Stimulated activated CD8-positive, alpha-beta memory T cell treated with anti-CD3 and anti-CD28 coated beads, Interleukin-4, amount 100 ng/mL, for 48 hours (primary cell): Measurements from ENCODE around the gene APOLD1.
"Not testable (repeated sequence)": the region's sequence is repeated elsewhere in the genome, so short reads cannot be mapped to it uniquely, and the experiment has no call there.

Experiments
- DNase-seq: peaks from one replicate; pipeline ENCODE4 v3.0.0-alpha.2; 2020

APOLD1 gene

DNA sequence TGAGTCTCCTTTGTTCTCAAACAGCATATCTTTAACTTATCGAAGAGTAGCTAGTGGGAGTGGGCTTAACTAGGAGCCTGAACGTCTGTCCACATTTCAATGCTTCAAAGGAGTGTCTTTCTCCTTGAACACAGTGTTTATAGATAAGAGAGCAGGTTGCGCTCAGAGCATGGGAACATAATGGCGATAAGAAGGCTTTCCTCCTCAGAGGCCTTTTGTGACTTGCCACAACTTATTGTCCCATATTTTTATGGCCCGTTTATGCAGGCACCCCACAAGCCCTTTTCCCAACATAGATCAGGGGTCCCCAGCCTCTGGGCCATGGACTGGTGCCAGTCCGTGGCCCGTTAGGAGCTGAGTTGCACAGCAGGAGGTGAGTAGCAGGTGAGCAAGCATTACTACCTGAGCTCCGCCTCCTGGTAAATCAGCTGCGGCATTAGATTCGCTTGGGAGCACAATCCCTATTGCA is 25.1 kb downstream of the APOLD1 start:
- DNase-seq, result no peak

GRCh38 chr12:12811343-12811742 is 25.9 kb downstream of the APOLD1 start:
- DNase-seq, result no peak

GRCh38 chr12:12812174-12812573 is 26.7 kb downstream of the APOLD1 start:
- DNase-seq, result no peak

DNA sequence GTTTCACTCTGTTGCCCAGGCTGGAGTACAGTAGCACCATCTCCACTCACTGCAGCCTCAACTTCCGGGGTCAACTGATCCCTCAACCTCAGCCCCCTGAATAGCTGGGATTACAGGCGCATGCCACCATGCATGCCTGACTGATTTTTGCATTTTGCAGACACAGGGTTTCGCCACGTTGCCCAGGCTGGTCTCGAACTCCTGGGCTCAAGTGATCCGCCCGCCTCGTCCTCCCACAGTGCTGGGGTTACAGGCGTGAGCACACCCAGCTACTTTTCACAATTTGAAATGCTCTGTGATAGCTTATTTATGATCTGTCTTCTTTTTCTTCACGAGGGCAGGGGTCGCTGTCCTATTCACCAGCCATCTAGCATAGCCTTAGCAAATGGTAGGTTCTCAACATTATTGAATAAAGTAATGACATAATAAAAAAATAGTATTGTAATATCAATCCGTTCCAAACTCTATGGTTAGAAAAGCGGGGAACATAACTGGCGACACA is 27.2 kb downstream of the APOLD1 start:
- DNase-seq, result no peak

DNA sequence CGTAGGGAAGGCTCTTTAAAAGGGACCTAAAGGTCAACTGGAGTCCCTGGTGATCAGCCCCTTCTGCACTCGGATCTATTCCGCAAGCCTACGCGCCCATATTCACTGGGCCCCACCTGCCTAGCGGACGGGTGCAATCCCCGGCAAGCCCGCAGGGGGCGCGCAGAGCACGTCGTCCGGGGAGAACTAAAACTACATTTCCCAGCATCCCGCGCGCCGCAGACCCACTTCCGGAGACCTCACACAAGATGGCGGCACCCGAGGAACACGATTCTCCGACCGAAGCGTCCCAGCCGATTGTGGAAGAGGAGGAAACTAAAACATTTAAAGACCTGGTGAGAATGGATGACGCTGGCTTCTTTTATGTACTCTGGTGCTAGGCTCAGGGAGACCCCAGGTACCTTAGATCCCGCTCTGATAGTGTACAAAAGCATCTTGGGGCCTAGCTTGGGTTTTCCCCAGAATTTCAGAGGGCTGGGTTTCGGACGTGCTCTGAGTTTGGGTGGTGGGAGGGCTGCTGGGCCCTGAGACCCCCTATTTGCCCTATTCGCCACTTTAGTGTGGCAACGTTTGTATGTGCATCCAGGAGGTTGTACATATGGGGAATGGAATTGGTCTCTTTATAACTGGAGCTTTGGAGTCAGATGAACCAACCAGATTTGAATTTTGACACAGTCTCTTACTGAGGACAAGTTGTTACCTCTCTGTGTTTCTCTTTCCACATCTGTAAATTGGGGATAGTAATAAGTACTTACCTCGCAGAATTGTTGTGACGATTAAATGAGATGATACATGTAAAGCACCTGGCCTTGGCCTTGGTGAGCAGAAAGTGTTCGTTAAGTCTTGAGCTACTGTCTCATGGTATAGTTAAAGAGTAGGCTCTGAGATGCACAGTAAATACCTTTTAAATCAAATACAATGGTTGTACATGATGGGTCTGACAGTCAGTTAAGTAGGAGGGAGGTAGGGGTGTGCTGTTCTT is 28.0 kb downstream of the APOLD1 start, which contains the start of gene DDX47:
DDX47 (plus strand) TSS at position 227 of the 982 bp plus-strand sequence; CDS start at position 249, 22 bp downstream.
- DNase-seq, result peak; percentile 99

GRCh38 chr12:12817616-12818015 is 32.2 kb downstream of the APOLD1 start:
- DNase-seq, result no peak

DNA sequence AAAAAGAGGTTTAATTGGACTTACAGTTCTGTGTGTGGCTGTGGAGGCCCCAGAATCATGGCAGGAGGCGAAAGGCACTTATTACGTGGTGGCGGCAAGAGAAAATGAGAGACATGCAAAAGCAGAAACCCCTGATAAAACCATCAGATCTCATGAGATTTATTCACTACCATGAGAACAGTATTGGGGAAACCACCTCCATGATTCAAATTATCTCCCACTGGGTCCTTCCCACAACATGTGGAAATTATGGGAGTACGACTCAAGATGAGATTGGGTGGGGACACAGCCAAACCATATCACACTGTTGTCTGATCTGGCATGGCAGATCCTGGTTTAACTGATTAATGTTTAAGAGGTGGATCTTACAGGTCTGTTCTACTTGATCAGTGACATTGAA is 33.2 kb downstream of the APOLD1 start:
- no peak for DNase-seq

DNA sequence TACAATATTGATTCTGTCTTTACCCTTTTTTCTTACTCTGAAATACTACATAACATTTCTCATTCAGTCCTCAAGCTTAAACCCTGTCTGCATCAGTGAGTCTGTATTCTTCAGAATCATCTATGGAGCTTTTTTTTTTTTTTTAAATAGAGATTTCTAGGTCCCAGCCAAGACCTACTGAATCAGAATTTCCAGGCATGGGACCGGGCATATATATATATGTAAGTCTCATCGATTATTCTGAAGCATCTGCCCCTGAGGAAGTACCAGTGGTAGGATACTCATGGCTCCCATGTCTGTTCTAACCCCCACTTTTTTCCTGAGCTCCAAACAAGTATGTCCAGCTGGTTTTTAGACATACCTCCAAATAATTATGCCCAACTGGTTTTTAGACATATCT is 33.8 kb downstream of the APOLD1 start:
- DNase-seq, result no peak

DNA sequence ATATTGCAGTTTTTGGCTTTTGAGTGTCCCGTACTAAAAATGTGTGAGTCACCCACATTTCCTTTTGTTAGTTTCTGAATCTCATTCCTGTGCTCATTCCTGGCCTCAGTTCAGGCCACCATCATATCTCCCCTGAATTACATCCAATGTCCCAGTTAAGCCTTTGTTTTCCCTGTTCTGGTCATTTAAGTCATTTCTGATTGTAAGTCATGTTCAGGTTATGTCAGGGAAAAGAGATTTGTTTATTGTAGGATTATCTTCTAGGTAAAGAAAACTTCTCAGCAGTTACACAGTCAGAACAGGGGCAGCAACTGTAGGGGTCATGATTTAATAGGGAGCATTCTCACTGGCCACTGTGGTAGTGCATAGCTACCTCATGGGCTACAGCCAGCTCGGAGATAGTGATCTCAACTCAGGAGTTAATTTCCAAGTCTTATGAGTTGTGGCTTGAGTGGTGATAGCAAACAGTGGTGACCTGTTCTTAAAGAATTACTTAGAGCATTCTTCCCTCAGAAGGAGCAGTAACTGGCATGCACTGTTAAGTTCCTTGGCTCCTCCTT is 34.4 kb downstream of the APOLD1 start:
- no peak for DNase-seq

- not testable (repeated sequence) for DNase-seq
Measured at GRCh38 chr12:12820376-12820775, 34.9 kb downstream of the APOLD1 start.

DNA sequence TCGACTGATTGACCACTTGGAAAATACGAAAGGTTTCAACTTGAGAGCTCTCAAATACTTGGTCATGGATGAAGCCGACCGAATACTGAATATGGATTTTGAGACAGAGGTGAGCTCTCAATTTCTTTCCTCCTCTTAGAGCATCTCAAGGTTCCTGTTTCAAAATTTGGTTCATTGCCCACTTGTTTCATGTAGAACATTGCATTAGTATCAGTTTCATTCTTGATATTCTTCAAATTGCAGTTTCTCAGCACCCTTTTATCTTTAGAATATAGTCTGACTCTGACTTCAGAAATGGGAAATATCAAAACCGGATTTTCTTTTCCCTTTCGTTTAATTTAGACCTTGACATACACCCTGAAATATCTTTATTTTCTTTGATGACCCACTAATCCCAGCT is 36.5 kb downstream of the APOLD1 start:
- DNase-seq, result no peak

GRCh38 chr12:12822886-12823285 is 37.4 kb downstream of the APOLD1 start:
- DNase-seq, result no peak

DNA sequence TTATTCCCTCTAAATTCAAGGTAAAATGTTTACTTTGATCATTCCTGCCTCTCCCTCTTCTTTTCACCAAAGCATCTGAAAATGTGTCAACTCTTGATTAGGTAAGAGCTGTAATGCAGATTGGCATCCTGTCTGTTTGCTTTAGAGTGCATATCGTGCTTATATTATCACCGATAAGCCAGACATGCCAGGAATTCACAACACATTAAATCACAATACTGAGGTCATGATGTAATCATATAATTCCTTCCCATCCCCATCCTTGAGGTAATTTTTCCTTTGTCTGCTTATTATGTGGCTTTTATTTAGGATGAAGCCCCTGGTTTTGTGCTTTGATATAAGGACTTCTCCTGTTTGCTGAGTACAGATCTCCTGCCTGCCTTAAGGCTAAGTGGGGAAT is 37.8 kb downstream of the APOLD1 start:
- DNase-seq, result no peak

GRCh38 chr12:12823811-12824210 is 38.4 kb downstream of the APOLD1 start:
- no peak for DNase-seq

DNA sequence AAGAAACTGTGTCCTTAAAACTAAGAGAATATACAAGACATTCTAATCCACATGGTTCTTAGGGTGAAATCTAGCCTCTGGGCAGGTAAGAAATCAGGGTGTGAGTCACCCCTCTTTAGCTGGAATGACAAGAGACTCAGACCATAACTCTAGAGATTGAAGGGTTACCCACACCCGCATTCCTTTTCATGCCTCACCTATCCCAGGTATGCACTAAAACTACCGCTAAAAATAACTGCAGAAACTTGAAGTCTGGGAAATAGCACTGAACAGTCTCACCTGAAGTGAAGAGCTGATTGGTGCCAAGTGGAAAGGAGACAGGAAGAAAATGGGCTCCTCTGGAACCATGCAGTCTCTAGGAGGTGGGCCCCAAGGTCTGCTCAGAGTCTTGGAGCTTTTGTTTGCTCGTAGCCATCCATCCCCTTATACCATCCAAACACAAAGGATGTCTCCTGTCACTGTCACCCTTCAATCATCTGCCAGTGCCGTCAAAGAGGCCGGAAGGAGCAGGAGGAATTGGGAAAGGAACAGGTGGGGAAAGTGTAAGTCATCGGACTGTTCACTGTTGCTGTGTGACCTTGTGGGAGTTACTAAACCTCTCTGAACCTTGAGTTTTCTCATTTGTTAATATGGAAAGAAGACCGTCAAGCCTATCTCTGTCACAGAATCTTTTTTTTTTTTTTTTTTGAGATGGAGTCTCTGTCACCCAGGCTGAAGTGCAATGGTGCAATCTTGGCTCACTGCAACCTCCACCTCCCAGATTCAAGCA is 50.1 kb downstream of the APOLD1 start:
- no peak for DNase-seq

DNA sequence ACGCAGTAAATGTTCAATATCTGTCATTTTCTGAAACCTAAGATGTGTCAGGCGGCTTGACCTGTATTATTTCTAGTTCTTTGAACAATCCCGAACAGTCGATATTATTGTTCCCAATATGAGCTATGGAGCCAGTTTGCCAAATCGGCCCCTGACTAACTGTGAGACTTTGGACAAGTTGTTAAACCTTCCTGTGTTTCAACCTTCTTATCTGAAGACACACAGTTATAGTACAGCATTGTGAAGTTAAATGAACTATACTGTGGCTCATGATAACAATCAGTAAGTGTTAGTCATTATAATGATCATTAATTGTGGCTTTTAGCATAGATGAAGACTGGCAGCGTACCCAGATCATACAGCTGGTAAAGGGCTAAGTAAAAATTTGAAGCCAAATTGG is 51.1 kb downstream of the APOLD1 start:
- no peak for DNase-seq

- DNase-seq, result peak; percentile 65
Measured at GRCh38 chr12:12837025-12837812, 51.8 kb downstream of the APOLD1 start.

GRCh38 chr12:12837813-12838153 is 52.3 kb downstream of the APOLD1 start:
- no peak for DNase-seq

- no peak for DNase-seq
Measured at GRCh38 chr12:12839003-12839395, 53.5 kb downstream of the APOLD1 start.

DNA sequence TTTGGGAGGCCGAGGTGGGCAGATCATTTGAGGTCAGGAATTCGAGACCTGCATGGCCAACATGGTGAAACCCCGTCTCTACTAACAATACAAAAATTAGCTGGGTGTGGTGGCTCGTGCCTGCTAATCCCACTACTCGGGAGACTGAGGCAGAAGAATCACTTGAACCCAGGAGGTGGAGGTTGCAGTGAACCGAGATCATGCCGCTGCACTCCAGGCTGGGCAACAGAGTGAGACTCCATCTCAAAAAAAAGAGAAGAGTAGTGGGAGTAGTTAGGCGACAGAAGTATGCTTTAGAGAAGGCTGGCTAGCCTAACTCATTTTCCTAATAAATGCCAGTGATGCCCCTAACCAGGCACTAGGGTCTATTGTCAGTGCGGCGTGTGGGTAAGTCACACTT is 54.0 kb downstream of the APOLD1 start:
- not testable (repeated sequence) for DNase-seq

DNA sequence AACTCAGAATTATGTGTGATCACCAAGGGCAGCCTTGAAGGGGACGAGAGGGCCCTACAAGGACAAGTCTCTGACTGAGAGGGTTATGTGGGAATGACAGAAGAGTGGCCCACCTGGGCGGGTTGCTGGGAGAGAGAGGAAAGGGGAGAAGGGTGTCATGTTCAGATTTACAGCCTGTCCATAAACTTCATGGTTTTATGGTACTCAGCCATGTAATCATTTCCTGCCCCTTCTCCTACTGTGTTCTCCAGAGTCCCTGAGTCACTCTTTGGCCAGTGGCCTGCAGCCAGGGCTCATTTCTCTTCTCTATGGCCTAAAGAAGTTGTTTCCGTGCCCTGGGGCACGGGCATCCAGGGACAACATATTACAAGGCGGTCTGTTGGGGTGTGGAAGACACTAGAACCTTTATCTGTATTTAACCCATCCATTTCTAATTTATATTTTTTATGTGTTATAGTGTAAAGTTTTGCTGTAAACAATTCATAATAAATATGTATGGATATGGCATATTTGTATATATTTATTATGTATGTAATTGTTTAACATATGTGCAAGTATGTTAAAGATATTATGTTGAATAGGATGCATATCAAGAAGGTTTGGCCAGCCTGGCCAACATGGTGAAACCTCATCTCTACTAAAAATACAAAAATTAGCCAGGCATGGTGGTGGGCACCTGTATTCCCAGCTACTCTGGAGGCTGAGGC is 54.6 kb downstream of the APOLD1 start:
- DNase-seq, result no peak

- DNase-seq, result no peak
Measured at GRCh38 chr12:12840580-12840899, 55.1 kb downstream of the APOLD1 start.
